Right atrium auricular region (tissue), 2 donors: ENCODE data around the gene CADM2. TPM values are rescaled to one million over a fixed set of nuclear protein-coding genes. Genes with fewer than 3 reads are reported as not detected.

ENCODE experiments used
- DNase-seq: peaks from one replicate; pipeline ENCODE4 v3.0.0-alpha.2; 2019; ENCODE audit warnings: low spot score
- H3K27ac ChIP-seq, 2 donors: fragments of 200-600 bp; sonication (generic); 1 replicate in 1 of 2; 2 replicates in 1 of 2; pipeline ENCODE4 v1.5.1; 2016 to 2019
- H3K27me3 ChIP-seq, 2 donors: fragments of 200-600 bp; sonication (generic); one replicate each; pipeline versions ENCODE4 v1.5.1 to v1.6.0; 2017 to 2019
- H3K36me3 ChIP-seq: fragments of 200-600 bp; sonication (generic); one replicate; pipeline ENCODE4 v1.5.1; 2016
- H3K4me1 ChIP-seq, 2 donors: fragments of 200-600 bp; sonication (generic); one replicate each; pipeline versions ENCODE4 v1.5.1 to v1.6.0; 2017 to 2019
- H3K4me3 ChIP-seq, 2 donors: fragments of 200-600 bp; sonication (generic); 1 replicate in 1 of 2; 2 replicates in 1 of 2; pipeline ENCODE4 v1.5.1; 2017 to 2019; ENCODE audit warnings: mild to moderate bottlenecking in 1 of 2, moderate library complexity in 1 of 2
- H3K9me3 ChIP-seq, 2 donors: fragments of 200-600 bp; sonication (generic); one replicate each; pipeline ENCODE4 v1.5.1; 2019
- total RNA-seq, 2 donors: library from RNA; depleted of rRNA; stranded (reverse); fragments of >200 nt; gene quantifications; one replicate each; pipeline ENCODE4 v1.1.0, GENCODE V29; 2016
- TF ChIP-seq, protein P1 (sequence below), 2 donors: fragments of 200-600 bp; sonication (generic); IDR thresholded peaks; one replicate each; pipeline ENCODE4 v1.5.1; 2019; ENCODE audit warnings: antibody characterized with exemption in 2 of 2

The CADM2 gene
- total RNA-seq, 2 donors from 2014 or later = 6.5 to 9.5 TPM

DNA sequence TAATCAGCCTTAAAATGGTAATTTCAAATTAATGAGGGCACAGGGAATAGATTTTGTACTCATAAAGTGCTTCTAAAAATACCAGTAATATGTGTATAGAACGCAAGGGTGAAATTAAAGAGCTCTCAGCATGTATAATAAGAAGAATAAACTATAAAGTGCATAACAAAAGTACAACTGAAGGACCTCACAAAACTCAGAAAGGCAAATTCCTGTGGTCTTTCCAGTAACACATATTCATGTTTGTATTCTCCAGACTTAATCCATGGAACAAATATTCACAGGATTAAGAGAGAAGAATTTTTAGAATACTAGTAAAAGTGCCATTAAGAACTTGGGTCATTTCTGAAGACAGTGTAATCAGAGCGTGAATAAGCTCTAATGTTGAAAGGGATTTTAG lies 646.3 kb downstream of the CADM2 start:
- Histone ChIP-seq H3K36me3 (no peaks in the 10 kb centered on the region), H3K9me3 (no peaks in the 10 kb centered on the region), H3K4me3 (no peak overlapping the region), H3K4me1 (no peaks in the 10 kb centered on the region), H3K27ac (no peak overlapping the region), H3K27me3 (no peaks in the 10 kb centered on the region)
- DNase-seq = no peak
- TF ChIP-seq, protein P1, sequence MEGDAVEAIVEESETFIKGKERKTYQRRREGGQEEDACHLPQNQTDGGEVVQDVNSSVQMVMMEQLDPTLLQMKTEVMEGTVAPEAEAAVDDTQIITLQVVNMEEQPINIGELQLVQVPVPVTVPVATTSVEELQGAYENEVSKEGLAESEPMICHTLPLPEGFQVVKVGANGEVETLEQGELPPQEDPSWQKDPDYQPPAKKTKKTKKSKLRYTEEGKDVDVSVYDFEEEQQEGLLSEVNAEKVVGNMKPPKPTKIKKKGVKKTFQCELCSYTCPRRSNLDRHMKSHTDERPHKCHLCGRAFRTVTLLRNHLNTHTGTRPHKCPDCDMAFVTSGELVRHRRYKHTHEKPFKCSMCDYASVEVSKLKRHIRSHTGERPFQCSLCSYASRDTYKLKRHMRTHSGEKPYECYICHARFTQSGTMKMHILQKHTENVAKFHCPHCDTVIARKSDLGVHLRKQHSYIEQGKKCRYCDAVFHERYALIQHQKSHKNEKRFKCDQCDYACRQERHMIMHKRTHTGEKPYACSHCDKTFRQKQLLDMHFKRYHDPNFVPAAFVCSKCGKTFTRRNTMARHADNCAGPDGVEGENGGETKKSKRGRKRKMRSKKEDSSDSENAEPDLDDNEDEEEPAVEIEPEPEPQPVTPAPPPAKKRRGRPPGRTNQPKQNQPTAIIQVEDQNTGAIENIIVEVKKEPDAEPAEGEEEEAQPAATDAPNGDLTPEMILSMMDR (IDR thresholded peaks at IDR 0.05) = no peak

DNA sequence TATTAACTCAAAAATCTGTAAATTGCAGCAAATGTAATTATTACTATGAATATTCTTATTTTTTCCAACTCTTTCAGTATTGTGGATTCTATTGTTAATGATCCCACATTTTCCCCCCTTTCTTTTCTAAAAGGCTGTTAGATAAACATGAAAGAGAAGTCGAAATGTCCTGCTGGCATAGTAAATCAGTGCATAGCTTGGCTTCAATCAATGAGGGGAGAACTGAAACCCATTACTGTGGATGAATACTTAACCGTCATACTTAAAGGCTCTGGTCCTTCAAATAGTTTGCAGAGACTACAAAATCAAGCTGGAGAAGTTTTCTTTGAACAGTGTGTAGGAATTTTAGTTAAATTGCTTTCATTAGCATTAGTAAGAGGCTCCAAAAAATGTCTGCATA lies 667.9 kb downstream of the CADM2 start:
- no peak overlapping the region for H3K4me3 ChIP-seq
- no peak for DNase-seq
- no peaks in the 10 kb centered on the region for H3K4me1 ChIP-seq
- H3K27me3 ChIP-seq = no peaks in the 10 kb centered on the region
- no peaks in the 10 kb centered on the region for H3K36me3 ChIP-seq
- no peak overlapping the region for H3K27ac ChIP-seq
- TF ChIP-seq, protein P1 (IDR thresholded peaks at IDR 0.05) = no peak
- H3K9me3 ChIP-seq = no peaks in the 10 kb centered on the region

DNA sequence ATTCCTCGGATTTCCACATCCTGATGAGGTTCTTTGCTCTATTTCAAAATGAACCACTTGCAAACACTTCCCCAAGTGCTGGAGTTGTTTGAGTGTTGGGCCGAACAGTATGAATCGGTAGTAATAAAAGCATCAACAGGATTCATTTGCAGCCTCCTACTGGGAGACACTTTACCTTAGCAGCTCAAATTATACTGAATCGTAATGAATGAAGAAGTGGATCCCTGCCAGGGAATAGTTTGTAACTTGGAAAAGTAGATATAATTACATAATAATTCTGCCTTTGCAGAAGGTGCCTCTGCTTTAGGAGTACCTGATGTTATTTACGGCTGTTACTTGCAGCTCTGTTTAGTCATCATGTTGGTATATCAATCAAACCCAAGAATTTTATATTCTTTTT lies 669.1 kb downstream of the CADM2 start:
- TF ChIP-seq, protein P1 (IDR thresholded peaks at IDR 0.05) = no peak
- no peak for DNase-seq
- Histone ChIP-seq H3K27ac (no peak overlapping the region), H3K4me1 (no peaks in the 10 kb centered on the region), H3K27me3 (no peaks in the 10 kb centered on the region), H3K4me3 (no peak overlapping the region), H3K9me3 (no peaks in the 10 kb centered on the region), H3K36me3 (no peaks in the 10 kb centered on the region)

DNA sequence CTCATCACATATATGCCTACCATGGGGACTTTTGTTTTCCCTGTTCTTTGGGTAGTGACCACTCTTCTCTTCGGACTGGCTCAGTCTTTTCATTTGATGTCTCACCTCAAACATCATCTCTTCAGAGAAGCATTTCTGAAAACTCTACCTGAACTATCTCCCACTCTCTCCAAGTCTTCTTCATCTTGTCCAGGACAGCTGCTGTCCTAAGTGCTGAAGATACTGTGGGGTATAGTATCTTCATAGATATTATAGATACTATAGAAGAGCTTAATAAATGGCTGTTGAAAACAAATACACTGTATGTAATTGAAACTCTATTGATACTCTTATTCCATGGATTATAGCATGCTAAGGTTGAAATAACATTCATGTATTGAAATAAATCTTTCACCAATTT lies 672.3 kb downstream of the CADM2 start:
- TF ChIP-seq, protein P1 (IDR thresholded peaks at IDR 0.05) = no peak

DNA sequence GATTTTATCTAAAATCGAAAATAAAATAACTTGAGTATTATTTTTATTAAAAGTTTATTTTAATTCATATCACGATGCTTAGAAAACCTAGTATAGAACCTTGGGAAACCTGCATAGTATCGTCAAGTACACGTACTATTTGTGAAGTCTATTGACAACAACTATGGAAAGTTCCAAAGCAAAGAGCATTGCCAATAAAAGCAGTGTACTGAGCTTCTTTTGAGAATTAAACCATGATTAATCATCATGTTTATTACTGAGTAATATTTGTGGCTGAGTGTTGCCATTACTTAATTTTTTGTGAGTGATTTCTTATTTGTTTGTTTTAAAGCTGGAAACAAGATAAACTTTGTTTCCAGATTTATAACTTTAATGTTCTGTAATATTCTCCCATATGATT lies 674.1 kb downstream of the CADM2 start:
- no peak overlapping the region for H3K4me3 ChIP-seq
- no peaks in the 10 kb centered on the region for H3K4me1 ChIP-seq
- H3K27ac ChIP-seq = no peak overlapping the region
- no peaks in the 10 kb centered on the region for H3K27me3 ChIP-seq
- no peak for DNase-seq
- H3K36me3 ChIP-seq = no peaks in the 10 kb centered on the region
- TF ChIP-seq, protein P1 (IDR thresholded peaks at IDR 0.05) = no peak
- no peaks in the 10 kb centered on the region for H3K9me3 ChIP-seq

More for the DNA sequence above, 672.3 kb downstream of the CADM2 start:
- Histone ChIP-seq H3K4me1 (no peaks in the 10 kb centered on the region), H3K9me3 (no peaks in the 10 kb centered on the region), H3K27me3 (no peaks in the 10 kb centered on the region), H3K27ac (no peak overlapping the region), H3K4me3 (no peak overlapping the region), H3K36me3 (no peaks in the 10 kb centered on the region)
- no peak for DNase-seq

DNA sequence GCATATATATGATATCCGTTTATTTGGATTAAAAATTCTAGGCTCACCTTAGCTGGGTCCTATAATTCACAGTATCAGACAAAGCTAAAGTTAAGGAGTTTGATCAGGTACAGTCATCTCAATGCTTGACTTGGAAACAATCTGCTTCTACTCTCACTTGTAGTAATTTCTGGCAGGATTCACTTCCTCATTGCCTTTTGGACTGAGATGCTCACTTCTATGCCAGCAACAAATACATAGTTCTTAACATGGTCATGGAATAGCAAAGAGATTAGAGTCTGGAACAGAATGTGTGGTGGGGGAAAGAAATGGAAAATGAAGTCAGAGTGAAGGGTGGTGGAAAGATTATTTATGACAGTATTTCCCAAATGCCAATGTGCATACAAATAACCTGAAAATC lies 693.6 kb downstream of the CADM2 start:
- no peak for DNase-seq
- H3K9me3 ChIP-seq = no peaks in the 10 kb centered on the region
- no peak overlapping the region for H3K4me3 ChIP-seq

More for the DNA sequence above, 693.6 kb downstream of the CADM2 start:
- Histone ChIP-seq H3K27me3 (no peaks in the 10 kb centered on the region), H3K4me1 (no peaks in the 10 kb centered on the region), H3K27ac (no peak overlapping the region), H3K36me3 (no peaks in the 10 kb centered on the region)
- TF ChIP-seq, protein P1 (IDR thresholded peaks at IDR 0.05) = no peak
